Measurements from ENCODE around the gene NUDT17.

The NUDT17 gene

GRCh38 chr1:145843031-145843430, 2.4 kb upstream of the NUDT17 start:
- H3K36me3 ChIP-seq (ENCODE audit: control insufficient read depth, low read length) = peaks cover 62% of the 10 kb centered on the region
- H3K27ac ChIP-seq (ENCODE audit: low read depth, low read length) = no peak overlapping the region
- H3K27me3 ChIP-seq (ENCODE audit: control insufficient read depth, low read length) = no peaks in the 10 kb centered on the region
- TF ChIP-seq EZH2phosphoT487 (IDR thresholded peaks at IDR 0.05; ENCODE audit: borderline replicate concordance, low read length) (no peak), CTCF (IDR thresholded peaks at IDR 0.05; ENCODE audit: low read depth, low read length, poor library complexity, severe bottlenecking) (no peak)
- H3K4me1 ChIP-seq (ENCODE audit: control insufficient read depth, low read length) = peaks cover 30% of the 10 kb centered on the region
- H3K4me3 ChIP-seq (ENCODE audit: low read length) = no peak overlapping the region
- H3K79me2 ChIP-seq (ENCODE audit: control insufficient read depth, low read length) = no peaks in the 10 kb centered on the region
- H3F3A ChIP-seq (ENCODE audit: control insufficient read depth, insufficient read depth) = peaks cover 35% of the 10 kb centered on the region
- no peaks in the 10 kb centered on the region for H4K20me1 ChIP-seq (ENCODE audit: control insufficient read depth, insufficient read depth, low read depth, low read length)
- H3K9me3 ChIP-seq (ENCODE audit: control insufficient read depth, insufficient read depth, low read length) = no peaks in the 10 kb centered on the region
- no peak overlapping the region for H3K4me2 ChIP-seq (ENCODE audit: low read length)
- no peaks in the 10 kb centered on the region for H3K9me2 ChIP-seq (replicated peaks; ENCODE audit: control insufficient read depth, low read length)

- Histone ChIP-seq H3K36me3 (ENCODE audit: control insufficient read depth, low read length) (peaks cover 50% of the 10 kb centered on the region), H3K9me3 (ENCODE audit: control insufficient read depth, insufficient read depth, low read length) (no peaks in the 10 kb centered on the region), H3K79me2 (ENCODE audit: control insufficient read depth, low read length) (no peaks in the 10 kb centered on the region), H3F3A (ENCODE audit: control insufficient read depth, insufficient read depth) (peaks cover 35% of the 10 kb centered on the region), H3K4me2 (ENCODE audit: low read length) (peak overlapping the region; percentile 100), H3K27me3 (ENCODE audit: control insufficient read depth, low read length) (no peaks in the 10 kb centered on the region), H3K4me1 (ENCODE audit: control insufficient read depth, low read length) (peaks cover 30% of the 10 kb centered on the region), H3K4me3 (ENCODE audit: low read length) (peak overlapping the region; percentile 90), H3K27ac (ENCODE audit: low read depth, low read length) (peak overlapping the region; percentile 84), H3K9me2 (replicated peaks; ENCODE audit: control insufficient read depth, low read length) (no peaks in the 10 kb centered on the region), H4K20me1 (ENCODE audit: control insufficient read depth, insufficient read depth, low read depth, low read length) (no peaks in the 10 kb centered on the region)
- TF ChIP-seq EZH2phosphoT487 (IDR thresholded peaks at IDR 0.05; ENCODE audit: borderline replicate concordance, low read length) = no peak
- no peak for TF ChIP-seq CTCF (IDR thresholded peaks at IDR 0.05; ENCODE audit: low read depth, low read length, poor library complexity, severe bottlenecking)
These were observed 301 bp upstream of the NUDT17 start for GRCh38 chr1:145845144-145845513.

GRCh38 chr1:145846201-145846612, 777 bp downstream of the NUDT17 start:
- Histone ChIP-seq H3K9me3 (ENCODE audit: control insufficient read depth, insufficient read depth, low read length) (no peaks in the 10 kb centered on the region), H3K9me2 (replicated peaks; ENCODE audit: control insufficient read depth, low read length) (no peaks in the 10 kb centered on the region), H3K4me1 (ENCODE audit: control insufficient read depth, low read length) (peaks cover 30% of the 10 kb centered on the region), H3K36me3 (ENCODE audit: control insufficient read depth, low read length) (peaks cover 39% of the 10 kb centered on the region), H3K4me2 (ENCODE audit: low read length) (peak overlapping the region; percentile 100), H4K20me1 (ENCODE audit: control insufficient read depth, insufficient read depth, low read depth, low read length) (no peaks in the 10 kb centered on the region), H3F3A (ENCODE audit: control insufficient read depth, insufficient read depth) (peaks cover 30% of the 10 kb centered on the region), H3K27ac (ENCODE audit: low read depth, low read length) (peak overlapping the region; percentile 84), H3K27me3 (ENCODE audit: control insufficient read depth, low read length) (no peaks in the 10 kb centered on the region), H3K79me2 (ENCODE audit: control insufficient read depth, low read length) (no peaks in the 10 kb centered on the region), H3K4me3 (ENCODE audit: low read length) (peak overlapping the region; percentile 90)
- TF ChIP-seq CTCF (IDR thresholded peaks at IDR 0.05; ENCODE audit: low read depth, low read length, poor library complexity, severe bottlenecking) = peak; percentile 68
- no peak for TF ChIP-seq EZH2phosphoT487 (IDR thresholded peaks at IDR 0.05; ENCODE audit: borderline replicate concordance, low read length)
